B cell (primary cell): ENCODE data around the gene GMEB2. TPM values are rescaled to one million over a fixed set of nuclear protein-coding genes. Genes with fewer than 3 reads are reported as not detected.

Experiments
- ATAC-seq: fragments of 200-7000 bp; cut with Tn5 transposase; one replicate; pipeline ENCODE4 v1.10.0; 2021; ENCODE audit warnings: low read depth, mild to moderate bottlenecking, moderate number of reproducible peaks, moderate library complexity
- CTCF ChIA-PET: fragments of 350-600 bp; sonication (Branson Sonifier 250); formaldehyde crosslinking; loops from one replicate; lab custom pipeline; 2021; ENCODE audit warnings: antibody characterized with exemption, inconsistent platforms; lab: Charles Lee
- POLR2A ChIA-PET: fragments of 350-600 bp; sonication (Branson Sonifier 250); formaldehyde crosslinking; loops from one replicate; lab custom pipeline; 2021; ENCODE audit warnings: antibody characterized with exemption; lab: Charles Lee
- DNase-seq: peaks from one replicate; pipeline ENCODE4 v3.0.0; 2013
- H2AFZ ChIP-seq: 2 replicates; pipeline ENCODE4 v1.6.1; 2012; ENCODE audit warnings: mild to moderate bottlenecking, low read depth, low read length; ENCODE audit not compliant: insufficient read depth, poor library complexity, severe bottlenecking
- H3K27ac ChIP-seq, 2 donors: 1 replicate in 1 of 2; 2 replicates in 1 of 2; pipeline ENCODE4 v1.5.1; 2012 to 2013; ENCODE audit warnings: low read length in 2 of 2, mild to moderate bottlenecking in 2 of 2, moderate library complexity in 1 of 2
- H3K27me3 ChIP-seq, 4 experiments: fragments of 200-600 bp in 1 of 4; sonication (generic) in 1 of 4; replicated peaks in 1 of 4; 1 replicate in 2 of 4; 2 replicates in 2 of 4; pipeline versions ENCODE4 v1.6.1 to v1.7.0; 2013 to 2016; ENCODE audit warnings: low read length in 3 of 4, mild to moderate bottlenecking in 2 of 4, mixed read lengths in 1 of 4, moderate library complexity in 1 of 4; ENCODE audit not compliant: insufficient read depth in 4 of 4, control insufficient read depth in 3 of 4; ENCODE audit errors: control extremely low read depth in 1 of 4
- H3K36me3 ChIP-seq, 2 experiments: replicated peaks in 1 of 2; 1 replicate in 1 of 2; 2 replicates in 1 of 2; pipeline versions ENCODE4 v1.6.1 to v1.7.1; 2013; ENCODE audit warnings: low read length in 1 of 2; ENCODE audit not compliant: insufficient read depth in 2 of 2, control insufficient read depth in 1 of 2; ENCODE audit errors: control extremely low read depth in 1 of 2, extremely low read depth in 1 of 2
- H3K4me1 ChIP-seq, 2 donors: fragments of 200-600 bp in 1 of 2; sonication (generic) in 1 of 2; 1 replicate in 1 of 2; 2 replicates in 1 of 2; pipeline versions ENCODE4 v1.5.1 to v1.6.1; 2013 to 2017; ENCODE audit warnings: low read length in 2 of 2; ENCODE audit not compliant: control insufficient read depth in 2 of 2, insufficient read depth in 2 of 2
- H3K4me2 ChIP-seq: replicated peaks from 2 replicates; pipeline ENCODE3; 2012; ENCODE audit warnings: mild to moderate bottlenecking, low read depth, low read length; ENCODE audit not compliant: poor library complexity, severe bottlenecking
- H3K4me3 ChIP-seq, 5 experiments: fragments of 200-600 bp in 1 of 5; sonication (generic) in 1 of 5; 1 replicate in 3 of 5; 2 replicates in 2 of 5; pipeline versions ENCODE4 v1.5.1 to v1.7.0; 2011 to 2016; ENCODE audit warnings: low read length in 4 of 5, mild to moderate bottlenecking in 4 of 5, low read depth in 2 of 5, control low read depth in 1 of 5, moderate library complexity in 1 of 5; ENCODE audit not compliant: insufficient read depth in 1 of 5; ENCODE audit errors: control extremely low read depth in 1 of 5, extremely low read depth in 1 of 5
- H3K79me2 ChIP-seq: fragments of 200-600 bp; sonication (generic); one replicate; pipeline ENCODE4 v1.6.0; 2016; ENCODE audit warnings: low read length; ENCODE audit not compliant: control insufficient read depth, insufficient read depth
- H3K9ac ChIP-seq: fragments of 200-600 bp; sonication (generic); 2 replicates; pipeline ENCODE4 v1.6.1; 2017; ENCODE audit warnings: mild to moderate bottlenecking, low read length, moderate library complexity
- H3K9me3 ChIP-seq, 3 donors: one replicate each; pipeline versions ENCODE4 v1.6.1 to v1.7.1; 2013; ENCODE audit warnings: low read length in 2 of 3; ENCODE audit not compliant: control insufficient read depth in 2 of 3, insufficient read depth in 1 of 3; ENCODE audit errors: control extremely low read depth in 1 of 3
- H4K20me1 ChIP-seq: 2 replicates; pipeline ENCODE4 v1.6.0; 2012; ENCODE audit warnings: mild to moderate bottlenecking, low read length; ENCODE audit not compliant: insufficient read depth, control insufficient read depth, poor library complexity, severe bottlenecking
- H3K27ac Mint-ChIP-seq: one replicate; pipeline ENCODE4 v1.8.0; 2021; ENCODE audit warnings: mixed read lengths
- H3K27me3 Mint-ChIP-seq: one replicate; pipeline ENCODE4 v1.8.0; 2021; ENCODE audit warnings: mixed read lengths
- H3K4me1 Mint-ChIP-seq: one replicate; pipeline ENCODE4 v1.8.0; 2021; ENCODE audit warnings: mixed read lengths
- H3K4me3 Mint-ChIP-seq: one replicate; pipeline ENCODE4 v1.8.0; 2021; ENCODE audit warnings: mixed read lengths
- H3K9me3 Mint-ChIP-seq: one replicate; pipeline ENCODE4 v1.8.0; 2022; ENCODE audit warnings: mixed read lengths; ENCODE audit not compliant: insufficient read depth
- EZH2 ChIP-seq: IDR thresholded peaks from 2 replicates; pipeline ENCODE4 v1.6.1; 2012; ENCODE audit warnings: borderline replicate concordance, low read depth, mild to moderate bottlenecking, moderate library complexity, low read length; ENCODE audit not compliant: insufficient read depth, poor library complexity, severe bottlenecking
- WGBS: methylation state at CpG from one replicate; pipeline ENCODE4 v1.1.5; 2013; ENCODE audit warnings: missing lambda C conversion rate; ENCODE audit not compliant: insufficient coverage; 5-methylcytosine and 5-hydroxymethylcytosine counted together
- intact Hi-C: fragments of 100-400 bp; cut with micrococcal nuclease; formaldehyde crosslinking; loops from one replicate; pipeline ENCODE4 v1.10.0; 2022
- polyA plus RNA-seq: library from polyadenylated mRNA; depleted of rRNA; stranded (reverse); fragments of >200 nt; gene quantifications from 2 replicates; pipeline ENCODE4 v1.2.3, GENCODE V29; 2012
- total RNA-seq, 2 donors: library from RNA; stranded (reverse); fragments of 120-200 nt in 1 of 2; gene quantifications; 1 replicate in 1 of 2; 2 replicates in 1 of 2; pipeline versions ENCODE4 v1.2.3 to v1.2.4, GENCODE V29; 2013 to 2022
- TF ChIP-seq, protein P1 (sequence below): fragments of 200-600 bp; IDR thresholded peaks from one replicate; pipeline ENCODE4 v1.8.0; 2022; ENCODE audit warnings: antibody characterized with exemption, mild to moderate bottlenecking

The GMEB2 gene
- total and polyA plus RNA-seq, 2 donors (not counting 1 experiment from before 2014, with no cell fraction given) = 17.7 to 24.5 TPM

DNA sequence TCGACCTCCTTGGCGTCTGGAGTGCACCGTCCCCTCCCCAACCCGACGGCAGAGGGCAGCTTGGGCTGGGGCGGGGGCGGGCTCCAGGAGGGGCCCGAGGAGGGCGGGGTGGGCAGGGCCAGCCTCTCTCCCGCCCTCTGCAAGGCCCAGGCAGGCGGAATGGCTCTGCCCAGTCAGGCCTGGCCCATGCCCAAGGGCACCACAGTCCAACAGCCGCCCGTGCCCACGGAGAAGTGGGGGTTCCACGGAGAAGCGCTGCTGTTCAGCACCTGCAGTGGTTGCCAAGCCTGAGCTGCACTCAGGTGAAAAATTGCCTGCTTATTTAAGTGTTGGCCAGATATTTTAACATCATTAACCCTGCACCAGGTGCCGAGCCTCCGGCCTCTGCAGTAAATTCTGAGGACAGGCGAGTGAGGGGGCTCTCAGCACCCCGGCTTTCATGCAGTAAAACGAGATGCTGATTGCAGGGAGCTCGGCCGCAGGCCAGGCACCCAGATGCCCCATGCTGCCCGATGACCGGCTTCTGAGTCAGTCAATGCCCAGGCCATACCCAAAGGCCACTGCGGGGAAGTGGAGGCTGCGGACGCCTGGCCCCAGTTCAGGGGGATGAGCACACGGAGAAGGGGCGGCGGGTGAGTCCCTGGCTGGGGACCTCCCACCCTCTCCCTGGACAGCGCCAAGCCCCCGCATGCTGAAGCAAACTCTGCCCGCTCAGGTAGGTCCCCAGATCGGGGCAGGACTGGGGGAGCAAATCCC is 79.0 kb downstream of the GMEB2 start, which contains the start of gene SRMS:
Gene SRMS (minus strand): TSS at position 25 of the 756 bp plus-strand sequence. CDS start 286 bp downstream, outside the sequence.
- H3K4me2 ChIP-seq = peak within 1 kb of the TSS; percentile 8
- H3K27me3 ChIP-seq = peaks cover 0 to 8% (median 1%) of the 10 kb centered on the region in 4 experiments
- POLR2A ChIA-PET = no interaction called here
- Mint-ChIP-seq H3K27ac (peak within 1 kb of the TSS; percentile 46), H3K9me3 (no peaks in the 10 kb centered on the region), H3K4me3 (no peak within 1 kb of the TSS), H3K27me3 (no peaks in the 10 kb centered on the region), H3K4me1 (peaks cover 66% of the 10 kb centered on the region)
- H3K27ac ChIP-seq = no peak within 1 kb of the TSS
- peaks cover 0 to under 1% (median 0%) of the 10 kb centered on the region in 3 donors for H3K9me3 ChIP-seq
- no peak within 1 kb of the TSS for H2AFZ ChIP-seq
- intact Hi-C loops = no loop called here
- H3K4me1 ChIP-seq = peaks cover 44 to 72% of the 10 kb centered on the region in 2 donors
- ATAC-seq (no peak), DNase-seq (no peak)
- H3K9ac ChIP-seq = no peak within 1 kb of the TSS
- no peak for TF ChIP-seq EZH2
- TF ChIP-seq, protein P1, sequence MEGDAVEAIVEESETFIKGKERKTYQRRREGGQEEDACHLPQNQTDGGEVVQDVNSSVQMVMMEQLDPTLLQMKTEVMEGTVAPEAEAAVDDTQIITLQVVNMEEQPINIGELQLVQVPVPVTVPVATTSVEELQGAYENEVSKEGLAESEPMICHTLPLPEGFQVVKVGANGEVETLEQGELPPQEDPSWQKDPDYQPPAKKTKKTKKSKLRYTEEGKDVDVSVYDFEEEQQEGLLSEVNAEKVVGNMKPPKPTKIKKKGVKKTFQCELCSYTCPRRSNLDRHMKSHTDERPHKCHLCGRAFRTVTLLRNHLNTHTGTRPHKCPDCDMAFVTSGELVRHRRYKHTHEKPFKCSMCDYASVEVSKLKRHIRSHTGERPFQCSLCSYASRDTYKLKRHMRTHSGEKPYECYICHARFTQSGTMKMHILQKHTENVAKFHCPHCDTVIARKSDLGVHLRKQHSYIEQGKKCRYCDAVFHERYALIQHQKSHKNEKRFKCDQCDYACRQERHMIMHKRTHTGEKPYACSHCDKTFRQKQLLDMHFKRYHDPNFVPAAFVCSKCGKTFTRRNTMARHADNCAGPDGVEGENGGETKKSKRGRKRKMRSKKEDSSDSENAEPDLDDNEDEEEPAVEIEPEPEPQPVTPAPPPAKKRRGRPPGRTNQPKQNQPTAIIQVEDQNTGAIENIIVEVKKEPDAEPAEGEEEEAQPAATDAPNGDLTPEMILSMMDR = no peak
- CTCF ChIA-PET = interaction anchor here (1.0 to 1.5 kb wide), 3 partner anchors 9 to 77 kb away, joined by 3 read pairs; no protein-coding TSS in a partner anchor
- H3K4me3 ChIP-seq = no peak within 1 kb of the TSS
- H3K79me2 ChIP-seq = no peaks in the 10 kb centered on the region
- no peaks in the 10 kb centered on the region for H4K20me1 ChIP-seq
- no peaks in the 10 kb centered on the region for H3K36me3 ChIP-seq
- 55% methylated on average over 31 of the region's 35 CpGs for WGBS
